Loucy (cell line): Measurements from ENCODE around the gene CENPX.

Experiments used
- CTCF ChIP-seq: fragments of 200-600 bp; sonication (generic); conservative IDR thresholded peaks from 2 replicates; pipeline ENCODE4 v1.5.1; 2014; ENCODE audit warnings: mild to moderate bottlenecking, antibody characterized with exemption, low read length
- EZH2phosphoT487 ChIP-seq: fragments of 200-600 bp; IDR thresholded peaks from 2 replicates; pipeline ENCODE4 v1.6.1; 2018; ENCODE audit warnings: antibody characterized with exemption, mild to moderate bottlenecking, moderate library complexity, borderline replicate concordance

- no peak for TF ChIP-seq CTCF
- no peak for TF ChIP-seq EZH2phosphoT487
Measured at GRCh38 chr17:82014432-82014831, 8.2 kb downstream of the CENPX start.
